ENCODE data around the gene CFAP299.

Gene CFAP299

GRCh38 chr4:80322716-80323115 lies 12.8 kb upstream of the CFAP299 start:
- no peak overlapping the region for H3K4me3 ChIP-seq (ENCODE audit: low read depth, low read length)

GRCh38 chr4:80324171-80324570 lies 11.4 kb upstream of the CFAP299 start:
- no peak for TF ChIP-seq CTCF (IDR thresholded peaks at IDR 0.05; ENCODE audit: borderline replicate concordance, insufficient read depth, low read depth, low read length)
- H3K4me3 ChIP-seq (ENCODE audit: low read depth, low read length): no peak overlapping the region

More at GRCh38 chr4:80322716-80323115, 12.8 kb upstream of the CFAP299 start:
- no peak for TF ChIP-seq CTCF (IDR thresholded peaks at IDR 0.05; ENCODE audit: borderline replicate concordance, insufficient read depth, low read depth, low read length)

GRCh38 chr4:80331693-80332092 lies 3.8 kb upstream of the CFAP299 start:
- no peak overlapping the region for H3K4me3 ChIP-seq (ENCODE audit: low read depth, low read length)
- no peak for TF ChIP-seq CTCF (IDR thresholded peaks at IDR 0.05; ENCODE audit: borderline replicate concordance, insufficient read depth, low read depth, low read length)

- no peak overlapping the region for H3K4me3 ChIP-seq (ENCODE audit: low read depth, low read length)
- no peak for TF ChIP-seq CTCF (IDR thresholded peaks at IDR 0.05; ENCODE audit: borderline replicate concordance, insufficient read depth, low read depth, low read length)
Observed at GRCh38 chr4:80333121-80333520, 2.4 kb upstream of the CFAP299 start.

GRCh38 chr4:80334568-80334967 lies 962 bp upstream of the CFAP299 start:
- TF ChIP-seq CTCF (IDR thresholded peaks at IDR 0.05; ENCODE audit: borderline replicate concordance, insufficient read depth, low read depth, low read length): no peak

GRCh38 chr4:80335226-80335553 lies 340 bp upstream of the CFAP299 start:
- no peak for TF ChIP-seq CTCF (IDR thresholded peaks at IDR 0.05; ENCODE audit: borderline replicate concordance, insufficient read depth, low read depth, low read length)
- peak overlapping the region; percentile 40 for H3K4me3 ChIP-seq (ENCODE audit: low read depth, low read length)

More at GRCh38 chr4:80334568-80334967, 962 bp upstream of the CFAP299 start:
- H3K4me3 ChIP-seq (ENCODE audit: low read depth, low read length): no peak overlapping the region

- no peak for TF ChIP-seq CTCF (IDR thresholded peaks at IDR 0.05; ENCODE audit: borderline replicate concordance, insufficient read depth, low read depth, low read length)
- no peak overlapping the region for H3K4me3 ChIP-seq (ENCODE audit: low read depth, low read length)
Observed at GRCh38 chr4:80336582-80336981, 1.1 kb downstream of the CFAP299 start.
